Common myeloid progenitor, CD34-positive (primary cell): ENCODE results near the gene ZFHX3.
A peak's percentile ranks its signal among the peaks of the same experiment; 100 is the strongest.

Source experiments
- CTCF ChIA-PET: fragments of 350-600 bp; sonication (Branson Sonifier 250); formaldehyde crosslinking; loops from one replicate; lab custom pipeline; 2021; ENCODE audit warnings: antibody characterized with exemption; lab: Charles Lee
- POLR2A ChIA-PET: fragments of 350-600 bp; sonication (Branson Sonifier 250); formaldehyde crosslinking; loops from one replicate; lab custom pipeline; 2021; ENCODE audit warnings: antibody characterized with exemption; lab: Charles Lee
- DNase-seq, 3 donors: peaks; one replicate each; pipeline versions ENCODE4 v3.0.0 to v3.0.0-alpha.2; 2013
- H3K27ac ChIP-seq, 2 experiments: 1 replicate in 1 of 2; 2 replicates in 1 of 2; pipeline ENCODE4 v1.7.0; 2013; ENCODE audit warnings: inconsistent platforms in 2 of 2, low read length in 2 of 2, mild to moderate bottlenecking in 2 of 2, low read depth in 1 of 2, moderate library complexity in 1 of 2; ENCODE audit not compliant: severe bottlenecking in 2 of 2, insufficient read depth in 1 of 2, poor library complexity in 1 of 2
- H3K27me3 ChIP-seq, 5 experiments: replicated peaks in 2 of 5; 1 replicate in 3 of 5; 2 replicates in 2 of 5; pipeline versions ENCODE4 v1.6.1 to v1.7.0; 2013; ENCODE audit warnings: low read length in 4 of 5, mild to moderate bottlenecking in 2 of 5, moderate library complexity in 2 of 5, inconsistent platforms in 1 of 5; ENCODE audit not compliant: insufficient read depth in 5 of 5, control insufficient read depth in 4 of 5
- H3K36me3 ChIP-seq, 4 experiments: 1 replicate in 2 of 4; 2 replicates in 2 of 4; pipeline versions ENCODE4 v1.6.1 to v1.7.0; 2013; ENCODE audit warnings: low read length in 3 of 4, control low read depth in 1 of 4, mild to moderate bottlenecking in 1 of 4; ENCODE audit not compliant: control insufficient read depth in 4 of 4, insufficient read depth in 4 of 4
- H3K4me1 ChIP-seq, 4 experiments: 1 replicate in 3 of 4; 2 replicates in 1 of 4; pipeline versions ENCODE4 v1.6.1 to v1.7.1; 2013; ENCODE audit warnings: low read length in 3 of 4, mild to moderate bottlenecking in 3 of 4, control low read depth in 1 of 4, inconsistent platforms in 1 of 4, moderate library complexity in 1 of 4; ENCODE audit not compliant: control insufficient read depth in 4 of 4, insufficient read depth in 4 of 4; ENCODE audit errors: control extremely low read depth in 1 of 4
- H3K4me3 ChIP-seq, 7 experiments: 1 replicate in 4 of 7; 2 replicates in 3 of 7; pipeline versions ENCODE4 v1.5.1 to v1.7.0; 2013; ENCODE audit warnings: mild to moderate bottlenecking in 7 of 7, low read length in 6 of 7, moderate library complexity in 6 of 7, inconsistent platforms in 2 of 7, low read depth in 2 of 7, control low read depth in 1 of 7; ENCODE audit not compliant: insufficient read depth in 4 of 7, control insufficient read depth in 1 of 7; ENCODE audit errors: extremely low read depth in 1 of 7
- H3K9me3 ChIP-seq, 5 experiments: 1 replicate in 4 of 5; 2 replicates in 1 of 5; pipeline versions ENCODE4 v1.6.1 to v1.7.1; 2013; ENCODE audit warnings: low read length in 4 of 5, mild to moderate bottlenecking in 2 of 5, inconsistent platforms in 1 of 5, low read depth in 1 of 5, moderate library complexity in 1 of 5; ENCODE audit not compliant: control insufficient read depth in 4 of 5, insufficient read depth in 2 of 5; ENCODE audit errors: control extremely low read depth in 1 of 5
- WGBS: methylation state at CpG from one replicate; pipeline ENCODE4 v1.1.5; 2013; ENCODE audit not compliant: insufficient coverage; 5-methylcytosine and 5-hydroxymethylcytosine counted together

Gene ZFHX3

DNA sequence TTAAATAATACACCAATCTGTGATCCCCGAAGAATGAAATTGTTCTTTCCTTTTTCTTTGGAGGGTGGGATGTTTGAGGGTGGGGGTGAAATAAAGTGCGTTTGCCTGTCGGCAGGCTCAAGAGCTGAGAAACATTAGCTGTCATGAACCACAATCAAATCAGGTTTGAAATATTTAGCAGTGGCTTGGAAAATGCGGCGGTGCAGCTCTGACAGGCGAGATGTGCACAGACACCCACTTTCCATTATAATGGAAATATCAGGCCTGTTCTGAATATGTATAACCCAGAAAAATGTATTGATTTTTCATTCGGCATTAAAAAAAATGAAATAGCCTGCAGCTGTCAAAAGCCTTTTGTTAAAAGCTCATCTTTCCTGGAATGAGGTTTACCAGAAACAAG is 212.8 kb downstream of the ZFHX3 start:
- H3K4me3 ChIP-seq = no peak overlapping the region
- ChIA-PET CTCF (interaction anchor here (0.6 to 5.0 kb wide), 6 partner anchors 8 to 1044 kb away, joined by 3 to 58 read pairs (median 4); no protein-coding TSS in a partner anchor), POLR2A (no interaction called here)
- no peak overlapping the region for H3K27ac ChIP-seq
- no peak for DNase-seq
- H3K36me3 ChIP-seq = peaks cover 0 to 2% (median under 1%) of the 10 kb centered on the region in 4 experiments
- H3K9me3 ChIP-seq = no peaks in the 10 kb centered on the region
- peaks cover 0 to 15% (median 8%) of the 10 kb centered on the region in 4 experiments for H3K4me1 ChIP-seq
- no peaks in the 10 kb centered on the region for H3K27me3 ChIP-seq
- WGBS = 80% methylated on average over 1 of the region's 7 CpGs

DNA sequence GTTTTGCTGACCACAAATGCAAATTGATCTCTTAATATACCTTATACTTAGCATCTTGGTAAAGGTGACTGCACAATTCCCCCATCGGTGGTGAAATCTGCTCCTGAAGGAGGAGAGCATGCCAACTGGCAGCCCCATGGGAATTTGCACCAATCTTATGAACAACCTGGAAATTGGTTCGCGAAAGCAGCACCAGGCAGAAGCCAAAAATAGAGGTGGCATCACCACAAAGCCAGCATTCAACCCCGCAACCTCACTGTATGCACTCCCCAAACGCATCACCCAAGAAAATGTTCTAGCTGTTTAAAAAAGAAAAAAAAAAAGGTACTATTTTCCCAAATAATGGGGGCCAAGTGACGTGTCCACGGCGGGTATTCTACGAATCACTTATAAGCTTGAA is 213.4 kb downstream of the ZFHX3 start:
- no peak for DNase-seq
- peaks cover 0 to 14% (median 8%) of the 10 kb centered on the region in 4 experiments for H3K4me1 ChIP-seq
- H3K9me3 ChIP-seq = no peaks in the 10 kb centered on the region
- no peak overlapping the region for H3K27ac ChIP-seq
- WGBS = 86% methylated on average over 1 of the region's 9 CpGs
- CTCF ChIA-PET = interaction anchor here (0.6 to 5.0 kb wide), 6 partner anchors 9 to 234 kb away, joined by 3 to 58 read pairs (median 4); no protein-coding TSS in a partner anchor
- POLR2A ChIA-PET = no interaction called here
- no peak overlapping the region for H3K4me3 ChIP-seq
- H3K36me3 ChIP-seq = peaks cover 0 to 2% (median 0%) of the 10 kb centered on the region in 4 experiments
- no peaks in the 10 kb centered on the region for H3K27me3 ChIP-seq

DNA sequence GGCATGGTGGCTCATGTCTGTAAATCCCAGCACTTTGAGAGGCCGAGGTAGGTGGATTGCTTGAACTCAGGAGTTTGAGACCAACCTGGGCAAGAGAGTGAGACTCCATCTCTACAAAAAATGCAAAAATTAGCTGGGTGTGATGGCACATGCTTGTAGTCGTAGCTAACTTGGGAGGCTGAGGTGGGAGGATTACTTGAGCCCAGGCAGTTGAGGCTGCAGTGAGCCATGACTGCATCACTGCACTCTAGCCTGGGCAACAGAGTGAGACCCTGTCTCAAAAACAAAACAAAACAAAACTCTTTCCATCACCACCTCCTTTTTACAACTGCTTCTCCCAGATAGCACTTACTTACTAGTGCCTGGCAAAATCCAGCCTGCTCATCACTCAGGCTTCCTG is 214.0 kb downstream of the ZFHX3 start:
- Histone ChIP-seq H3K4me3 (no peak overlapping the region), H3K9me3 (no peaks in the 10 kb centered on the region), H3K27me3 (no peaks in the 10 kb centered on the region), H3K36me3 (peaks cover 0 to 2% (median 0%) of the 10 kb centered on the region in 4 experiments), H3K4me1 (peaks cover 0 to 14% (median 8%) of the 10 kb centered on the region in 4 experiments), H3K27ac (no peak overlapping the region)
- ChIA-PET CTCF (interaction anchor here (1.0 to 5.0 kb wide), 8 partner anchors 9 to 127 kb away, joined by 3 to 58 read pairs (median 9); no protein-coding TSS in a partner anchor), POLR2A (no interaction called here)
- no peak for DNase-seq
- WGBS = 84% methylated on average over 2 of the region's 2 CpGs

DNA sequence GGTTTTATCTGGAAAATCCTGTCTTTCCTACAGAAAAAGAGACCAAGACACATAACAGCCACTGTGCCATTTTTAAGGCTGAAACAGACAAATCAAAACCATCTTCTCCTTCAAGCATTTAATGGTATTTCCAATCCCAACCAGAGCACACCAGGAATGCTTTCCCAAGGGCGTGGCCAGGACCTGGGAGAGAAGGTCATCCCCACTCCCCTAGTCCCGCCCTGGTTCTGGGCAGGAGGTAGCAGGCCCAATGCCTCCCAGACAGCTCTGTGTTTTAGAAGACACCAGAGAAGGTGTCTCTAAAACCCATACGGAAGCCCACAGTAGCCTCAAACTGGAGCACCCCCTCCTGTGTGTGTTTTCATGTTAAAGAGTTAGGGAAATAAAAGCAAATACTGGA is 214.4 kb downstream of the ZFHX3 start:
- H3K9me3 ChIP-seq = no peaks in the 10 kb centered on the region
- no peak overlapping the region for H3K4me3 ChIP-seq
- no peak for DNase-seq
- POLR2A ChIA-PET = no interaction called here
- H3K36me3 ChIP-seq = peaks cover 0 to 2% (median 0%) of the 10 kb centered on the region in 4 experiments
- H3K4me1 ChIP-seq = peaks cover 0 to 15% (median 8%) of the 10 kb centered on the region in 4 experiments
- 100% methylated on average over 2 of the region's 3 CpGs for WGBS
- CTCF ChIA-PET = interaction anchor here (1.0 to 5.0 kb wide), 20 partner anchors 8 to 363 kb away, joined by 3 to 58 read pairs (median 7); no protein-coding TSS in a partner anchor
- H3K27ac ChIP-seq = no peak overlapping the region
- H3K27me3 ChIP-seq = no peaks in the 10 kb centered on the region

DNA sequence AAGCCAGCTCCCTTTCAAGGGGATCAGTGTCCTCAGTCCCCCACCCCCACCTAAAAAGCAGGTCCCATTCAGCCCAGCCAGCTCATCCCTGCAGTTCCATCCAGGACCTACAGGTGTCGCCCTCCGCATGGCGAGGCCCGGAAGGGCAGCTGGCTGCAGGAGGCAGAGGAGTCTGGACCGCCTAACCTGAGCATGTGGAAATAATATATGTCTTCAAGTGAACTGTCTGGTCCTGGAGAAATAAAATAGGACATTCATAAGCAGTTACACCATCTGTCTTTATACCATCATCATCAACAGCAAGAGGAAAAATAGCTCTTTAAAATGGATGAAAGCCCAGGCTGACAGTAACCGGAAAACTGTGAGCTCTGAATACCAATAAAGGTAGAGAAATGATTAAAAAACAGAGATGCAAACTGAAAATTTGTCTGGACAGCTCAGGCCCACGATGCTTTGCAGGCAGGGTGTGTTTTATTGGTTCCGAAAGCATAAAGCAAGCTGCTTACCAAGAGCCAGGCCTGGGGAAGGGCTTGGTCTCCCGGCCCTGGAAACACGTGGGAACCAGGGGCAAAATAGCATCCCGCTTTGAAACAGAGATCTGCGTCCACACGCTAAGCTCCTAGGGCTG is 215.2 kb downstream of the ZFHX3 start:
- Histone ChIP-seq H3K27me3 (no peaks in the 10 kb centered on the region), H3K4me3 (no peak overlapping the region), H3K27ac (no peak overlapping the region), H3K4me1 (peaks cover 0 to 18% (median 8%) of the 10 kb centered on the region in 4 experiments), H3K36me3 (peaks cover 0 to 2% (median under 1%) of the 10 kb centered on the region in 4 experiments), H3K9me3 (no peaks in the 10 kb centered on the region)
- CTCF ChIA-PET = interaction anchor here (0.6 to 5.0 kb wide), 40 partner anchors 7 to 384 kb away, joined by 3 to 58 read pairs (median 5); partner anchors contain the start of gene ZFHX3
- POLR2A ChIA-PET = interaction anchor here (0.6 kb wide), 1 partner anchor 361 kb away, joined by 3 read pairs; no protein-coding TSS in a partner anchor
- WGBS = 85% methylated on average over 8 of the region's 13 CpGs
- peak; percentile 54 to 70 (median 62) for DNase-seq

DNA sequence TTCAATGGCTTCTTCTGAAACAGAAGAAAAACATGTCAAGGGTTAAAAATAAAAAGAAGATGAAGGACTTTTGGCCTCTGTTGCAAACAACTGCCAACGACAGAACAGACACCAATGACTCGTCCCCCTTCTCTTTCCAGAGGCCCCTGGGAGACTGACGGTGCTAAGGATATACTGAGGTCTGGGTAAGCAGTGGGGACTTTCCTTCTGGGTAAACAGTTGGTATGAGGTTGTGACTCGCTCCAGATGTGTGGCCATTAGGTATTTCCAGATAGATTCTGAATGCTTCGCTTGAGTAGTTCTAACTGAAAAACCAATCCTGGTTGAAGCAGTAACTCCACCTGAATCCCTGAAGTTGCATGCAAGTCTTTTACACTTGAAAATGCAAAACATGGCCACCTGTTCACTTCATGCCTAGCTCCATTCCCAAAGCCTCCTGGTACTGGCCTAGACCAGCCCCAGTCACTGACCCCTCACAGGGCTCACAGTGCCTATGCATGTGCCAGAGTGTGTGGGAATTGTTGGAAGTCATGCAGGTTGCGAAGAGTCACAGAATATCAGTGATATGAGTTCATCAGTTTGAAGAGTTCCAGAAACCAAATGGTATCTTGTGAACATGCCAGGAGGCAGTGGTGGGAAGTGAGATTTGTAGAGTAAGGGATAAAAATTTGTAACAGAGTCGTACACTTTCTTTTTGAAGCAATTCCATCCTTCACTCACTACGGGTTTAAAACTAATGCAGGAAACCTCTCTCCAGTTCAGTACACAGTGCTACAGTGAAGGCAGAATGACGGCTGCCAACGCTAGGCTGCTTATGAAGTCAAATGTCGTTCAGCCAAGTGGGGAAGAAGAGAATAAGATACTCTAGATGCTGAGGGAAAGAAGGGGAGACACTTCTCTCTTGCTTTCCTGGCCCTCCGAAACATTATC is 217.8 kb downstream of the ZFHX3 start:
- POLR2A ChIA-PET = no interaction called here

More for the DNA sequence above, 217.8 kb downstream of the ZFHX3 start:
- Histone ChIP-seq H3K9me3 (no peaks in the 10 kb centered on the region), H3K4me1 (peaks cover 0 to 4% (median 0%) of the 10 kb centered on the region in 4 experiments), H3K36me3 (peaks cover 0 to 5% (median 2%) of the 10 kb centered on the region in 4 experiments), H3K27ac (no peak overlapping the region), H3K27me3 (no peaks in the 10 kb centered on the region), H3K4me3 (no peak overlapping the region)
- DNase-seq = peak in 1 of 3 donors; percentile 13
- WGBS = 85% methylated on average over 6 of the region's 12 CpGs
- CTCF ChIA-PET = interaction anchor here (0.8 to 1.2 kb wide), 2 partner anchors 32 to 45 kb away, joined by 3 to 5 read pairs; no protein-coding TSS in a partner anchor
